CD1c-positive myeloid dendritic cell (primary cell): ENCODE results near the gene ANKDD1B.
"Not testable (repeated sequence)": the region's sequence is repeated elsewhere in the genome, so short reads cannot be mapped to it uniquely, and the experiment has no call there.

ENCODE experiments used
- DNase-seq: peaks from one replicate; pipeline ENCODE4 v3.0.0-alpha.2; 2016; ENCODE audit errors: extremely low spot score

Gene ANKDD1B

GRCh38 chr5:75660678-75661465 lies 49.6 kb downstream of the ANKDD1B start:
- peak; percentile 77 for DNase-seq

- no peak for DNase-seq
Measured at GRCh38 chr5:75662061-75662460, 50.8 kb downstream of the ANKDD1B start.

GRCh38 chr5:75663579-75664284 lies 52.5 kb downstream of the ANKDD1B start:
- no peak for DNase-seq

- DNase-seq: no peak
Measured at GRCh38 chr5:75664979-75665378, 53.7 kb downstream of the ANKDD1B start.

- no peak for DNase-seq
Measured at GRCh38 chr5:75666801-75667200, 55.5 kb downstream of the ANKDD1B start.

GRCh38 chr5:75667586-75667985 lies 56.3 kb downstream of the ANKDD1B start:
- no peak for DNase-seq

GRCh38 chr5:75668445-75668844 lies 57.2 kb downstream of the ANKDD1B start:
- DNase-seq: peak; percentile 43

- peak; percentile 84 for DNase-seq
Measured at GRCh38 chr5:75668977-75669689, 57.9 kb downstream of the ANKDD1B start.

GRCh38 chr5:75670577-75670976 lies 59.3 kb downstream of the ANKDD1B start:
- DNase-seq: no peak

GRCh38 chr5:75671506-75671905 lies 60.3 kb downstream of the ANKDD1B start:
- DNase-seq: no peak

- DNase-seq: no peak
Measured at GRCh38 chr5:75672616-75673015, 61.4 kb downstream of the ANKDD1B start.

- DNase-seq: no peak
Measured at GRCh38 chr5:75675783-75676182, 64.5 kb downstream of the ANKDD1B start.

GRCh38 chr5:75677607-75678006 lies 66.4 kb downstream of the ANKDD1B start:
- DNase-seq: no peak

GRCh38 chr5:75678155-75678554 lies 66.9 kb downstream of the ANKDD1B start:
- peak; percentile 36 for DNase-seq

- DNase-seq: peak; percentile 63
Measured at GRCh38 chr5:75681125-75681830, 70.0 kb downstream of the ANKDD1B start.

GRCh38 chr5:75685141-75685540 lies 73.9 kb downstream of the ANKDD1B start:
- no peak for DNase-seq

GRCh38 chr5:75686480-75686879 lies 75.2 kb downstream of the ANKDD1B start:
- DNase-seq: no peak

- no peak for DNase-seq
Measured at GRCh38 chr5:75690669-75691068, 79.4 kb downstream of the ANKDD1B start.

GRCh38 chr5:75694781-75695180 lies 83.5 kb downstream of the ANKDD1B start:
- no peak for DNase-seq

GRCh38 chr5:75695472-75696351 lies 84.5 kb downstream of the ANKDD1B start:
- DNase-seq: not testable (repeated sequence)

- no peak for DNase-seq
Measured at GRCh38 chr5:75701856-75702255, 90.6 kb downstream of the ANKDD1B start.
